Stomach (tissue), 9 donors: ENCODE data around the gene KANK2. TPM values are rescaled to one million over a fixed set of nuclear protein-coding genes. Genes with fewer than 3 reads are reported as not detected.

Experiments
- DNase-seq, 2 donors: peaks; one replicate each; pipeline versions ENCODE4 v3.0.0 to v3.0.0-alpha.2; 2013 to 2019
- H3K27ac ChIP-seq, 5 donors: fragments of 200-600 bp in 4 of 5; sonication (generic) in 4 of 5; one replicate each; pipeline ENCODE4 v1.5.1; 2013 to 2019; ENCODE audit warnings: mild to moderate bottlenecking in 1 of 5, moderate library complexity in 1 of 5
- H3K27me3 ChIP-seq, 3 donors: fragments of 200-600 bp; sonication (generic); one replicate each; pipeline ENCODE4 v1.5.1; 2017 to 2019; ENCODE audit warnings: mixed run types in 1 of 3
- H3K36me3 ChIP-seq, 4 donors: fragments of 200-600 bp; sonication (generic); 1 replicate in 3 of 4; 2 replicates in 1 of 4; pipeline ENCODE4 v1.5.1; 2016 to 2019
- H3K4me1 ChIP-seq, 4 donors: fragments of 200-600 bp; sonication (generic); one replicate each; pipeline ENCODE4 v1.5.1; 2016 to 2019
- H3K4me3 ChIP-seq, 4 donors: fragments of 200-600 bp; sonication (generic) in 3 of 4; one replicate each; pipeline ENCODE4 v1.5.1; 2016 to 2019; ENCODE audit warnings: mild to moderate bottlenecking in 1 of 4
- H3K9me3 ChIP-seq, 4 donors: fragments of 200-600 bp; sonication (generic); one replicate each; pipeline ENCODE4 v1.5.1; 2016 to 2019
- EP300 ChIP-seq: sonication (generic); formaldehyde crosslinking; IDR thresholded peaks from one replicate; pipeline ENCODE4 v1.6.1; 2017; ENCODE audit warnings: antibody characterized with exemption
- POLR2A ChIP-seq, 4 donors: fragments of 450-650 bp; IDR thresholded peaks; one replicate each; pipeline ENCODE4 v1.6.1; 2016; ENCODE audit warnings: antibody characterized with exemption in 4 of 4, control low read depth in 2 of 4, mild to moderate bottlenecking in 1 of 4, moderate library complexity in 1 of 4
- POLR2AphosphoS5 ChIP-seq, 3 donors: sonication (generic); formaldehyde crosslinking; IDR thresholded peaks; one replicate each; pipeline ENCODE4 v1.6.1; 2016; ENCODE audit warnings: antibody characterized with exemption in 3 of 3
- WGBS, 5 donors: extraction: QIAGEN DNeasy Blood & Tissue Kit in 3 of 5; methylation state at CpG; one replicate each; pipeline versions ENCODE4 v1.1.5 to v1.1.7; 2013 to 2018; 5-methylcytosine and 5-hydroxymethylcytosine counted together
- intact Hi-C: fragments of 100-400 bp; cut with DNase I; formaldehyde crosslinking; loops from one replicate; pipeline ENCODE4 v1.15.1; 2023; ENCODE audit warnings: low total_unique reads
- polyA plus RNA-seq, 3 donors: library from polyadenylated mRNA; stranded (reverse); fragments of 200-250 nt; gene quantifications; one replicate each; pipeline ENCODE4 v1.2.3, GENCODE V29; 2013
- total RNA-seq, 5 donors: library from RNA; depleted of rRNA; stranded (reverse); fragments of >200 nt; gene quantifications; one replicate each; pipeline versions ENCODE4 v1.1.0 to v1.2.3, GENCODE V29; 2014 to 2016
- TF ChIP-seq, protein P1 (sequence below), 7 experiments: fragments of 450-650 bp in 4 of 7; fragments of 200-600 bp in 3 of 7; sonication (generic) in 3 of 7; IDR thresholded peaks; one replicate each; pipeline ENCODE4 v1.5.1; 2016 to 2019; ENCODE audit warnings: antibody characterized with exemption in 7 of 7, control low read depth in 2 of 7, mild to moderate bottlenecking in 1 of 7
- donor health status: healthy with polysubstance abuse.
- donor health status: Bipolar disorder and iron deficiency.
- donor health status: healthy.

The KANK2 gene
- total and polyA plus RNA-seq, 8 donors, result 82.4 to 415 (median 174) TPM

GRCh38 chr19:11239377-11240000 is 42.1 kb upstream of the KANK2 start, which contains the start of gene ANGPTL8:
Gene ANGPTL8, plus strand, starts transcription at chr19:11239619. Its CDS starts 19 bp downstream, at chr19:11239638.
- Histone ChIP-seq H3K27ac (no peak within 1 kb of the TSS), H3K9me3 (peaks cover 0 to 13% (median 4%) of the 10 kb centered on the region in 4 donors), H3K4me3 (no peak within 1 kb of the TSS), H3K36me3 (peaks cover 3 to 82% (median 79%) of the 10 kb centered on the region in 4 donors), H3K27me3 (no peaks in the 10 kb centered on the region), H3K4me1 (peaks cover 0 to 9% (median 7%) of the 10 kb centered on the region in 4 donors)
- intact Hi-C loops, result no loop called here
- DNase-seq, result no peak
- TF ChIP-seq EP300, result no peak
- 89 to 97% (median 95%) methylated on average over 6 to 23 of the region's 23 CpGs for WGBS, 5 donors

- H3K27me3 ChIP-seq, result no peaks in the 10 kb centered on the region
- H3K4me3 ChIP-seq, result no peak overlapping the region
- H3K36me3 ChIP-seq, result peaks cover 3 to 85% (median 84%) of the 10 kb centered on the region in 4 donors
- intact Hi-C loops, result no loop called here
- no peak for DNase-seq
- no peak overlapping the region for H3K27ac ChIP-seq
- TF ChIP-seq, protein P1, sequence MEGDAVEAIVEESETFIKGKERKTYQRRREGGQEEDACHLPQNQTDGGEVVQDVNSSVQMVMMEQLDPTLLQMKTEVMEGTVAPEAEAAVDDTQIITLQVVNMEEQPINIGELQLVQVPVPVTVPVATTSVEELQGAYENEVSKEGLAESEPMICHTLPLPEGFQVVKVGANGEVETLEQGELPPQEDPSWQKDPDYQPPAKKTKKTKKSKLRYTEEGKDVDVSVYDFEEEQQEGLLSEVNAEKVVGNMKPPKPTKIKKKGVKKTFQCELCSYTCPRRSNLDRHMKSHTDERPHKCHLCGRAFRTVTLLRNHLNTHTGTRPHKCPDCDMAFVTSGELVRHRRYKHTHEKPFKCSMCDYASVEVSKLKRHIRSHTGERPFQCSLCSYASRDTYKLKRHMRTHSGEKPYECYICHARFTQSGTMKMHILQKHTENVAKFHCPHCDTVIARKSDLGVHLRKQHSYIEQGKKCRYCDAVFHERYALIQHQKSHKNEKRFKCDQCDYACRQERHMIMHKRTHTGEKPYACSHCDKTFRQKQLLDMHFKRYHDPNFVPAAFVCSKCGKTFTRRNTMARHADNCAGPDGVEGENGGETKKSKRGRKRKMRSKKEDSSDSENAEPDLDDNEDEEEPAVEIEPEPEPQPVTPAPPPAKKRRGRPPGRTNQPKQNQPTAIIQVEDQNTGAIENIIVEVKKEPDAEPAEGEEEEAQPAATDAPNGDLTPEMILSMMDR (IDR thresholded peaks at IDR 0.05), result no peak
- TF ChIP-seq EP300, result no peak
- TF ChIP-seq POLR2AphosphoS5 (IDR thresholded peaks at IDR 0.05), result no peak
- TF ChIP-seq POLR2A (IDR thresholded peaks at IDR 0.05), result no peak
- peaks cover 0 to 6% (median 6%) of the 10 kb centered on the region in 4 donors for H3K4me1 ChIP-seq
- WGBS, 5 donors, result 92 to 96% (median 94%) methylated on average over 6 of the region's 6 CpGs
- H3K9me3 ChIP-seq, result peaks cover 0 to 13% (median 4%) of the 10 kb centered on the region in 4 donors
Measured at GRCh38 chr19:11238781-11239376, 41.5 kb upstream of the KANK2 start.

GRCh38 chr19:11238041-11238440 is 40.7 kb upstream of the KANK2 start:
- no peaks in the 10 kb centered on the region for H3K4me1 ChIP-seq
- no peak overlapping the region for H3K27ac ChIP-seq
- H3K36me3 ChIP-seq, result peaks cover 6 to 92% (median 91%) of the 10 kb centered on the region in 4 donors
- no peak for DNase-seq
- H3K9me3 ChIP-seq, result peaks cover 0 to 13% (median 4%) of the 10 kb centered on the region in 4 donors
- TF ChIP-seq EP300 (no peak), POLR2A (IDR thresholded peaks at IDR 0.05) (no peak), POLR2AphosphoS5 (IDR thresholded peaks at IDR 0.05) (no peak)
- TF ChIP-seq, protein P1 (IDR thresholded peaks at IDR 0.05), result no peak
- H3K4me3 ChIP-seq, result no peak overlapping the region
- no peaks in the 10 kb centered on the region for H3K27me3 ChIP-seq
- intact Hi-C loops, result no loop called here
- 87 to 96% (median 93%) methylated on average over 11 of the region's 11 CpGs for WGBS, 5 donors

DNA sequence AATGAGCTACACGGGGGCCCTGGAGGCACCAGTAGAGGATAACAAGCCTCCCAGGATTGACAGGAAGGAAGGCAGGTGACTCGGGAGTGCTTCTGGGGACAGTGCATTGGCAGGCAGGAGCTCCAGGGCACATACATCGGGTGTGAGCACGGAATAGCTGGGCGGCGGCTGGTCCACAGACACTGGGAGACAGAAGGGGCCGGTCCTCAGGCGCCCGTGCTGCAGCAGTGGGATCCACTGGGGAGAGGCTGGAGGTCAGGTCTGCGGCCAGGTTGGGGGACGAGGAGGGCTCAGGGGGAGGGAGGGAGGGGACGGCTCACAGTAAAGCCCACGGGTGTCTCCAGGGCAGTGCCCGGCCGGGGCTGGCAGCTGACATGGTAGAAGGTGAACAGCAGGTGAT is 40.0 kb upstream of the KANK2 start:
- intact Hi-C loops, result no loop called here
- no peak overlapping the region for H3K4me3 ChIP-seq
- DNase-seq, result no peak
- H3K9me3 ChIP-seq, result peaks cover 0 to 13% (median 4%) of the 10 kb centered on the region in 4 donors
- peaks cover 10 to 92% (median 91%) of the 10 kb centered on the region in 4 donors for H3K36me3 ChIP-seq
- WGBS, 5 donors, result 77 to 88% (median 84%) methylated on average over 13 to 15 of the region's 15 CpGs
- H3K27ac ChIP-seq, result no peak overlapping the region
- no peaks in the 10 kb centered on the region for H3K27me3 ChIP-seq
- H3K4me1 ChIP-seq, result no peaks in the 10 kb centered on the region
- TF ChIP-seq POLR2AphosphoS5 (IDR thresholded peaks at IDR 0.05) (no peak), EP300 (no peak), POLR2A (IDR thresholded peaks at IDR 0.05) (no peak)
- TF ChIP-seq, protein P1 (IDR thresholded peaks at IDR 0.05), result no peak
